Fibroblast of lung (primary cell): ENCODE results near the gene UGGT1.

Source experiments
- EZH2 ChIP-seq: IDR thresholded peaks from 2 replicates; pipeline ENCODE4 v1.5.1; 2012; ENCODE audit warnings: low read length, control low read depth, mild to moderate bottlenecking; ENCODE audit errors: missing control alignments
- TF ChIP-seq, protein P1 (sequence below), 2 donors: IDR thresholded peaks in 1 of 2; conservative IDR thresholded peaks in 1 of 2; 1 replicate in 1 of 2; 2 replicates in 1 of 2; pipeline ENCODE4 v1.5.1; 2011 to 2012; ENCODE audit warnings: low read length in 2 of 2, control low read depth in 1 of 2, inconsistent platforms in 1 of 2, low read depth in 1 of 2, mild to moderate bottlenecking in 1 of 2

GRCh38 chr2:128159437-128159836 lies 68.4 kb downstream of the UGGT1 start:
- TF ChIP-seq, protein P1, sequence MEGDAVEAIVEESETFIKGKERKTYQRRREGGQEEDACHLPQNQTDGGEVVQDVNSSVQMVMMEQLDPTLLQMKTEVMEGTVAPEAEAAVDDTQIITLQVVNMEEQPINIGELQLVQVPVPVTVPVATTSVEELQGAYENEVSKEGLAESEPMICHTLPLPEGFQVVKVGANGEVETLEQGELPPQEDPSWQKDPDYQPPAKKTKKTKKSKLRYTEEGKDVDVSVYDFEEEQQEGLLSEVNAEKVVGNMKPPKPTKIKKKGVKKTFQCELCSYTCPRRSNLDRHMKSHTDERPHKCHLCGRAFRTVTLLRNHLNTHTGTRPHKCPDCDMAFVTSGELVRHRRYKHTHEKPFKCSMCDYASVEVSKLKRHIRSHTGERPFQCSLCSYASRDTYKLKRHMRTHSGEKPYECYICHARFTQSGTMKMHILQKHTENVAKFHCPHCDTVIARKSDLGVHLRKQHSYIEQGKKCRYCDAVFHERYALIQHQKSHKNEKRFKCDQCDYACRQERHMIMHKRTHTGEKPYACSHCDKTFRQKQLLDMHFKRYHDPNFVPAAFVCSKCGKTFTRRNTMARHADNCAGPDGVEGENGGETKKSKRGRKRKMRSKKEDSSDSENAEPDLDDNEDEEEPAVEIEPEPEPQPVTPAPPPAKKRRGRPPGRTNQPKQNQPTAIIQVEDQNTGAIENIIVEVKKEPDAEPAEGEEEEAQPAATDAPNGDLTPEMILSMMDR (conservative IDR thresholded peaks at IDR 0.05 in 1 of 2, IDR thresholded peaks at IDR 0.05 in 1 of 2; ENCODE audit: low read depth in 1 of 2, low read length in 2 of 2): no peak
- no peak for TF ChIP-seq EZH2
